ENCODE measurements around the gene DNAJC21.

Gene DNAJC21

DNA sequence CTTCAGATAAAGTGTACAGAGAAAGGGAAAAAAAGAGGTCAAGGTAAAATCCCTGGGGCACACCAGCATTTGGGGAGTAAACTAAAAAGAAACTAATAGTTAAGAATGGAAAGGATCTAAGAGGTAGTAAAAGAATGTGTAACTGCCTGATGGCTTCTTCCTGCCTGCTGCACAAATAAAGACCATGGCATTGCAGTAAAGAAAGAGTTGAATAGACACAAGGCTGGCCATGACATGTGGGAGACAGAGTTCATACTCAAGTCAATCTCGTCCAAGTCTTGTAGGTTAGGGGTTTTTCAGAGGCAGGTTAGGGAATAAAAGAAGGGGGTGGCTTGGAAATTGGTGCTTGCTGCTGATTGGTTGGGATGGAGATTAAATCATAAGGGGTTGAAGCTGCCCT lies 57.6 kb downstream of the DNAJC21 start:
- no peak for DNase-seq

DNA sequence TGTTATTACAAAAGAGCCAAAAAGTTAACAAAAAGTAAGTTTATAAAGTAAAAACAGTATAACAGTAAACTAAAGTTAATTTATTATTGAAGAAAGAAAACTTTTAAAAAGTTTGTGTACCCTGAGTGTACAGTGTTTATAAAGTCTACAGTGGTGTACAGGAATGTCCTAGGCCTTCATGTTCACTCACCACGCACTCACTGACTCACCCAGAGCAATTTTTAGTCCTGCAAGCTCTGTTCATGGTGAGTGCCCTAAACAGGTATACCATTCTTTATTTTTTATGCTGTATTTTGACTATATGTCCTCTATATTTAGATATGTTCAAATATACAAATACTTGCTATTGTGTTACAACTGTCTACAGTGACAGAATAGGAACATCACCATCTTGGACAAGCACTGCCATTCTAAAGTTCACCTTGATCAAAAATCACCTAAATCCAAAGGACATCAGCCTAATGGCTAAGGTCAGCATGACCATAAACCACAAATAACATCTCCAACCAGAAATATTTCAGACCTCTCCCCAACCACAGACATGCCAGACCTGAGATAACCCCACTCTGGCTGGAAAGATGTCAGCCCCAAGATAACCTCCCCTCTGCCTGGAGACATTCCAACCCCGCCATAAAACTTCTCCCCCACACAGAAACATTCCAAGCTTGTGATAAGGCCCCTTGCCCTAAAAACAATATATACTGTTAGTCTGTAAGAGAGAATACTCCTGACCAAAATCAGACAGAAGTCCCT lies 62.3 kb downstream of the DNAJC21 start:
- DNase-seq = no peak

DNA sequence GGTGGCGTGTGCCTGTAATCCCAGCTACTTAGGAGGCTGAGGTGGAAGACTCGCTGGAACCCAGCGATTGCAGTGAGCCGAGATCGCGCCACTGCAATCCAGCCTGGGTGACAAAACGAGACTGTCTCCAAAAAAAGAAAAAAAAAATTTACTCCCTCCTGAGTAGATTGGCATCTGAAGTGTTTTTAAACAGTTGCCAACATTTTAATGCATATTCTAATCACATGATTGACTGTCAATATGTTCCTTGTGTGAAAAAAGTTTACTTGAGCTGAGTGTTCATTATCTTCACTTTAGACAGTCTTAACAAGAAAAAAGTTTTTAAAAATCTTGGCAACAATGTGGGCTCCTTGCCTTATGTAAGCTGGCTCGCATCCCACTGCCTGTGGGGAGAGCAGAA lies 64.6 kb downstream of the DNAJC21 start:
- no peak for DNase-seq

DNA sequence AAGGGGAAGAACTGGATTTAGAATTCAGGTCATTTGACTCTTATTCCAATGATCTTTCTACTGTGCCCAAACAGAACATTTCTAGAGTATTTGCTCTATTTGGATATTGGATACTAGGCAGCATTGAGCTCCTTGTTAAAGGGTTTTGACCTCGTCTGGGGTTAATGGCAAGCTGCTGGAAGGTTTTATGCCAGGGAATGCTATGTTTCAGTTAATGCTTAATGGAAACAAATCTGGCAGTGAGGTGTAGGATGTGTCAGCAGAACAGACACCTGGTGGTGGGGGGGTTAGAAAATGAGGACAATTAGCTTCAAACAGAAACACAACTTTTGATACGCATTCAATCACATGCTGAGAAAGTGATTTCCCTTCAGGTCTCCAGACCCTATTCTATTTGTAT lies 66.9 kb downstream of the DNAJC21 start:
- no peak for DNase-seq

DNA sequence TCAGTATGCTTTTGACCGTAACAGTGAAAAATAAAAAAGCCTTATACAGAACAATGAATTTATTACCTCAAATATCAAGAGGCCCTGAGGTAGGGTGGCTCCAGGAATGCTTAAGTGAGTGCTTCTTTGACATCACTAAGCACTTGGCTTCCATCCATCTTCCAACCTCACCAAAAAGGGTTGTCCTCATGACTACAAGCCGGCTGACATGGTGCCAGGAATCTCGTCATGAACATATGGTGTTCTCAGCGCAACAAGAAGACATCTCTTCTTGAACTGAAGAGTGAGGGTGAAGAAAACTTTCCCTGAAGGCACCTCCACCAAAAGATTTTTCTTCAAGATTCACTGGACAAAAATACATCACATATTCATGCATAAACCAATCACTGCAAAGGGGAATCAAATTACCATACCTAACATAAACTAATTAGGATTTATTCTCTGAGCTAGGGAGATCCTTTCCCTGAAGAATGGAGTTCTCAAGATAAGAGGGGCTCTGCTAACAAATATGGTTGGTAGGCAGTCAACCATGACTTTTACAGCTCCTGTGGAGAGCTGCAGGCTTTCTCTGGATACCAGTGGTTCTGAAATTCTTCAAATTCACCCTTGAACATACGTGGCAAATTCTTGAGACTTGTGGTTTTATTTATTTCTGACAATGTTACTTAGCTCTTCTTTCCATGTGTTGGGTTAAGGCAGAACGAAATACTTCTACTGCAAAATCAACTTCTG lies 68.9 kb downstream of the DNAJC21 start:
- no peak for DNase-seq

DNA sequence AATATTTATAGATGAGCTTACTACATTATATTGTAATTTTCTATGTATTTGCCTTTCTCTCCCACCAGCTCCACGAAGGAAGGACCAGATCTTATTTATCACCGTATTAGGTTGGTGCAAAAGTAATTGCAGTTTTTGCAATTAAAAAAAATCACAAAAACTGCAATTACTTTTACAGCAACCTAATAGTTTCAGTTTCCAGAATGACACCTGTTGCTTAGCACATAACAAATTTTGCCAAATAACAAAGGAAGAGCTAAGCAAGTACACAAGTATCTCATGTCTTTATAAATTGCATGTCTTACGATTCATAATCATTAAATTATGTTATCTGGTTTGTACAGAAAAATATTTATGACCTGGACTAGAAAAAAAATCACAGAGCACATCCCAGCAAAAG lies 72.5 kb downstream of the DNAJC21 start:
- no peak for DNase-seq

DNA sequence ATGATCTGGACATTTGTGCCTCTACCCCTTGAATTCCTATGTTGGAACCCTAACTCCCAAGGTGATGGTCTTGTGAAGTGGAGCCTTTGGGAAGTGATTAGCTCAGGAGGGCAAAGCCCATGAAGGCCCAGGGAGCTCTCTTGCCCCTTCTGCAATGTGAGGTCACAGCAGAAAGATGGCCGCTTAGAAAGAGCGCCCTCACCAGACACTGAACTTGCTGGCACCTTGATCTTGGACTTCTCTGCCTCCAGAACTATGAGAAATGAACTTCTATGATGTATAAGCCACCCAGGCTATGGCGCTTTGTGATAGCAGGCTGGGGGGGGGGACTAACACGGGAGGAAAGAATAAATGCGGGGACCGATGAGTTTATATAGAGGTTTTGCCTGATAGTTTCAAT lies 73.1 kb downstream of the DNAJC21 start:
- DNase-seq = no peak

DNA sequence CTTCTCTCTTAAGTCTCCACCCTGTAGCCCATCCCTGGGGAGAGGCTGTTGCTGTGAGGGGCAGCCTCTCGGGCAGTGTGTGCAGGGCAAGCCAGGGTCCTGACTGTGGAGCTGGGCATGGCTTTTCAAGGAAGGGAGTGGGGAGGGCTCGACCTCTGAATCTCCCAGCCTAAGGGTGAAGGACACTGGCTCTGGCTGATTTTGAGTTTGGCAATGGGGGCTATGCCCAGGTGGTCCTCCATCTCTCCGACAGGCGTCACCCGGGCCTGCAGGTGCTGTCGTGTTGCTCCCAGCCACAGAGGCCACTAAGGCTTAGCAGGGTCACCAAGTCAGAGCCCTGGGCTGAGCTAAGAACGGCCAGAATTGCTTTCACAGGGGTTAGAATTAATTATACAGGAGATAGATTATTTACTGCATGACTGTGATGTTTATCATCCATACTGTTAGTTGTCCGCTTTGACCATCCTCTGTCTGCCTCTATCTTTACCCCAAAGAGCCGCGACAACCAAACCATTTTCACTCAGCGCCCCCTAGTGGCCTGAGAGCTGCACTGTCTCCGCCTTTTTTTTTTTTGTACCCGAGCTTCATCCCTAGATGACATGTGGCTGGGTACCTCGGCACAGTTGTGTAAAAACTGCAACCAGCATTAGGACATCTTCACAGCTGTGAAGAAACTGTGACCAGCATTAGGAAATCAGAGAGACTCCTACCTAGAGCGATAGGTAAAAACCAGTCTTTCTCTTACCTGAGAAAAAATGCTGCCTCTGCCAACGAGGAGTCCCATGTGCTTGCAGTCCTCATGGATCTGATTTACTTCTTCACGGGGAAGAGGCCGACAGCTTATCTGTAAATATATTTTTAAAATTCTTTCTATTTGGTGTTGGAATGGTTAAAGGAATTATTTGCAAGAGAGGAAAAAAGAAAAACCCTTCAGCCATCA lies 73.9 kb downstream of the DNAJC21 start:
- peak; percentile 71 to 72 for DNase-seq

DNA sequence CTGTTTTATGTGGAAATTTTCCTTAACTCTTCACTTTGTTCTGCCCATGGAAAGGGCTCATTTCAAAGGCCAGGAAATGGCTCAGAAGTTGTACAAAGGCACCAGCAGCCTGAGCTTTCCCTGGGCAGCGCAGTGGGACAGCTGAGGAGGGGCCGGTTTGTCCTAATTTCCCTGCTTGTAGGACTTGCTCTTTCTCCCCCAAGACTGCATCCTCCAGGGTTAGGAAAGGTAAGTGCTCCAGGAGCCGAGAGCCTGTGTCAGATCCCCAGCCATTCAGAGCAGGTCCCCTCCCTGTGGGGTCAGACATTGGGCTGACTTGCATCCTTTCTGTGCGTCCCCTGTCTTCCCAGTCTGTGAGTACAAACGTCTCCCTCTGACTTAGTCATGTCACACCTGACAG lies 74.8 kb downstream of the DNAJC21 start:
- no peak for DNase-seq

DNA sequence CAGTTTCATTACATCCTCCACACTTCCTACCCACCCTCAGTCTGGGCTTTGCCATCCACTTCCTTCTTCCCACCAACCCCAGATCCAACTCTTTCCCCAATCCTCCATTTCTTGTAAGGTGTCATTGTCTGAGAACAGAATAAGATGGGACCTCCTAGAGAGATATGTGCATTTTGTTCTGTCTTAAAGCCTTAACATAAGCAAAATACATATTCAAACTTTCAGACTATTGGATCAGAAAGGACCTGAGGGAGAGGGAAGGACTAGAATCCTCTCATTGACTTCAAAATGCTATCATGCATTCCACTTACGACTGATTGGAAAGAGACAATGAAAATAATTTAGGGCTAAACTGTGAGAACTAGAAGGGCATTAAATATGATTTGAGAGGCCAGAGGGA lies 75.4 kb downstream of the DNAJC21 start:
- no peak for DNase-seq
